H9 (cell line): Measurements from ENCODE around the gene CLDN10. TPM values are rescaled to one million over a fixed set of nuclear protein-coding genes. Genes with fewer than 3 reads are reported as not detected.

Experiments used
- DNase-seq: peaks from one replicate; pipeline ENCODE4 v3.0.0-alpha.2; 2017
- H2AFZ ChIP-seq: one replicate; pipeline ENCODE4 v1.6.1; 2013; ENCODE audit warnings: mild to moderate bottlenecking, low read length, control low read depth, moderate library complexity
- H2AK5ac ChIP-seq: 2 replicates; pipeline ENCODE4 v1.6.1; 2013; ENCODE audit warnings: low read length, control low read depth, mixed read lengths; ENCODE audit not compliant: insufficient read length
- H2BK120ac ChIP-seq: one replicate; pipeline ENCODE4 v1.6.1; 2013; ENCODE audit warnings: low read depth, mild to moderate bottlenecking, low read length, control low read depth, inconsistent platforms; ENCODE audit not compliant: poor library complexity, severe bottlenecking
- H2BK12ac ChIP-seq: 2 replicates; pipeline ENCODE4 v1.6.1; 2013; ENCODE audit warnings: low read length, control low read depth, mixed read lengths, low read depth; ENCODE audit not compliant: insufficient read length
- H2BK15ac ChIP-seq: 2 replicates; pipeline ENCODE4 v1.6.1; 2013; ENCODE audit warnings: low read depth, low read length, control low read depth
- H2BK20ac ChIP-seq: one replicate; pipeline ENCODE4 v1.6.1; 2013; ENCODE audit warnings: low read depth, mild to moderate bottlenecking, low read length, control low read depth, inconsistent platforms; ENCODE audit not compliant: poor library complexity, severe bottlenecking
- H2BK5ac ChIP-seq: 2 replicates; pipeline ENCODE4 v1.6.1; 2013; ENCODE audit warnings: low read length, control low read depth, mixed read lengths; ENCODE audit not compliant: insufficient read length
- H3K14ac ChIP-seq: 2 replicates; pipeline ENCODE4 v1.6.1; 2013; ENCODE audit warnings: low read length, control low read depth; ENCODE audit not compliant: insufficient read depth
- H3K18ac ChIP-seq: 2 replicates; pipeline ENCODE4 v1.6.1; 2013; ENCODE audit warnings: low read depth, mild to moderate bottlenecking, mixed read lengths, low read length, control low read depth; ENCODE audit not compliant: insufficient read length
- H3K23ac ChIP-seq: 2 replicates; pipeline ENCODE4 v1.6.1; 2013; ENCODE audit warnings: low read length, control low read depth, mixed read lengths, low read depth; ENCODE audit not compliant: insufficient read length
- H3K23me2 ChIP-seq: 2 replicates; pipeline ENCODE4 v1.6.1; 2013; ENCODE audit warnings: low read depth, mild to moderate bottlenecking, mixed read lengths, low read length, control low read depth; ENCODE audit not compliant: insufficient read length, poor library complexity, severe bottlenecking
- H3K27ac ChIP-seq: 2 replicates; pipeline ENCODE4 v1.5.1; 2013; ENCODE audit warnings: low read length, control low read depth, mixed read lengths, low read depth; ENCODE audit not compliant: insufficient read length
- H3K27me3 ChIP-seq: 2 replicates; pipeline ENCODE4 v1.6.1; 2013; ENCODE audit warnings: low read length, control low read depth, inconsistent platforms; ENCODE audit not compliant: insufficient read depth
- H3K4ac ChIP-seq: 2 replicates; pipeline ENCODE4 v1.6.1; 2013; ENCODE audit warnings: low read depth, mild to moderate bottlenecking, control low read depth, inconsistent platforms, low read length, moderate library complexity
- H3K4me1 ChIP-seq: 2 replicates; pipeline ENCODE4 v1.6.1; 2013; ENCODE audit warnings: low read length, control low read depth, inconsistent platforms; ENCODE audit not compliant: insufficient read depth
- H3K4me2 ChIP-seq: 2 replicates; pipeline ENCODE4 v1.6.1; 2013; ENCODE audit warnings: low read length, control low read depth, mixed read lengths; ENCODE audit not compliant: insufficient read length, insufficient read depth
- H3K56ac ChIP-seq: 2 replicates; pipeline ENCODE4 v1.6.1; 2013; ENCODE audit warnings: low read depth, mild to moderate bottlenecking, mixed read lengths, low read length, control low read depth; ENCODE audit not compliant: insufficient read length
- H3K79me1 ChIP-seq: 2 replicates; pipeline ENCODE4 v1.6.1; 2013; ENCODE audit warnings: low read depth, mild to moderate bottlenecking, moderate library complexity, low read length, control low read depth, inconsistent platforms; ENCODE audit not compliant: insufficient read depth, poor library complexity, severe bottlenecking
- H3K79me2 ChIP-seq: 2 replicates; pipeline ENCODE4 v1.6.1; 2013; ENCODE audit warnings: low read length, control low read depth, inconsistent platforms; ENCODE audit not compliant: insufficient read depth
- H3K9ac ChIP-seq: 2 replicates; pipeline ENCODE4 v1.6.1; 2013; ENCODE audit warnings: low read length, control low read depth, mixed read lengths; ENCODE audit not compliant: insufficient read length; ENCODE audit errors: extremely low read depth
- H3K9me3 ChIP-seq: one replicate; pipeline ENCODE4 v1.6.1; 2013; ENCODE audit warnings: low read depth, low read length, inconsistent platforms; ENCODE audit not compliant: control insufficient read depth
- H3T11ph ChIP-seq: one replicate; pipeline ENCODE4 v1.6.1; 2013; ENCODE audit warnings: mild to moderate bottlenecking, low read length, control low read depth, inconsistent platforms
- H4K20me1 ChIP-seq: one replicate; pipeline ENCODE4 v1.6.1; 2013; ENCODE audit not compliant: control insufficient read depth, insufficient read length, insufficient read depth
- H4K5ac ChIP-seq: 2 replicates; pipeline ENCODE4 v1.6.1; 2013; ENCODE audit warnings: low read depth, mild to moderate bottlenecking, mixed read lengths, low read length, control low read depth; ENCODE audit not compliant: insufficient read length
- H4K8ac ChIP-seq: replicated peaks from 2 replicates; pipeline ENCODE4 v1.6.1; 2013; ENCODE audit warnings: low read length, control low read depth, mixed read lengths, low read depth; ENCODE audit not compliant: insufficient read length
- H4K91ac ChIP-seq: 2 replicates; pipeline ENCODE4 v1.6.1; 2013; ENCODE audit warnings: low read depth, mild to moderate bottlenecking, moderate library complexity, mixed read lengths, low read length, control low read depth; ENCODE audit not compliant: insufficient read length
- H3K27ac Mint-ChIP-seq, 3 experiments: 2 replicates in 2 of 3; 3 replicates in 1 of 3; pipeline ENCODE4 v1.8.0; 2020 to 2021; ENCODE audit warnings: mixed read lengths in 3 of 3, mild to moderate bottlenecking in 1 of 3, moderate library complexity in 1 of 3
- H3K27me3 Mint-ChIP-seq: 2 replicates; pipeline ENCODE4 v1.8.0; 2021; ENCODE audit warnings: low read depth, mild to moderate bottlenecking, moderate library complexity, mixed read lengths
- H3K36me3 Mint-ChIP-seq, 3 experiments: 2 replicates in 2 of 3; 3 replicates in 1 of 3; pipeline ENCODE4 v1.8.0; 2020 to 2021; ENCODE audit warnings: low read depth in 3 of 3, mixed read lengths in 3 of 3; ENCODE audit not compliant: insufficient read depth in 1 of 3
- H3K4me1 Mint-ChIP-seq, 2 experiments: 2 replicates each; pipeline ENCODE4 v1.8.0; 2020; ENCODE audit warnings: mixed read lengths in 2 of 2
- H3K4me3 Mint-ChIP-seq, 2 experiments: 2 replicates in 1 of 2; 3 replicates in 1 of 2; pipeline ENCODE4 v1.8.0; 2020 to 2021; ENCODE audit warnings: mild to moderate bottlenecking in 2 of 2, mixed read lengths in 2 of 2, moderate library complexity in 1 of 2
- H3K9me3 Mint-ChIP-seq, 2 experiments: 2 replicates in 1 of 2; 3 replicates in 1 of 2; pipeline ENCODE4 v1.8.0; 2020; ENCODE audit warnings: mild to moderate bottlenecking in 2 of 2, mixed read lengths in 2 of 2, moderate library complexity in 1 of 2
- CTCF ChIP-seq: fragments of 200-600 bp; sonication (generic); conservative IDR thresholded peaks from 3 replicates; pipeline ENCODE4 v1.8.0; 2021; ENCODE audit warnings: antibody characterized with exemption, mild to moderate bottlenecking
- total RNA-seq: library from RNA; stranded (reverse); gene quantifications from 2 replicates; pipeline ENCODE4 v1.2.1, GENCODE V29; 2021

Gene CLDN10
- total RNA-seq, 1 experiment from 2014 or later = 20.7 TPM

GRCh38 chr13:95557013-95557412 lies 4.5 kb downstream of the CLDN10 start:
- H3K9ac ChIP-seq = no peak overlapping the region
- H4K8ac ChIP-seq = no peak overlapping the region
- no peak overlapping the region for H2BK120ac ChIP-seq
- no peaks in the 10 kb centered on the region for H3K79me1 ChIP-seq
- Mint-ChIP-seq H3K9me3 (no peaks in the 10 kb centered on the region), H3K27me3 (peaks cover 14% of the 10 kb centered on the region), H3K4me1 (peaks cover 14 to 26% of the 10 kb centered on the region in 2 experiments), H3K4me3 (no peak overlapping the region), H3K36me3 (peaks cover 0 to 6% (median 0%) of the 10 kb centered on the region in 3 experiments; a peak in 3 of 7 replicates), H3K27ac (no peak overlapping the region)
- no peak overlapping the region for H2BK15ac ChIP-seq
- H3K18ac ChIP-seq = no peak overlapping the region
- H3K56ac ChIP-seq = no peak overlapping the region
- H3K27ac ChIP-seq = no peak overlapping the region
- H3K23ac ChIP-seq = no peak overlapping the region
- H2BK12ac ChIP-seq = no peak overlapping the region
- H3K23me2 ChIP-seq = peaks cover 14% of the 10 kb centered on the region
- no peak overlapping the region for H4K91ac ChIP-seq
- H2AFZ ChIP-seq = no peak overlapping the region
- DNase-seq = no peak
- H2AK5ac ChIP-seq = no peak overlapping the region
- no peak overlapping the region for H3K4me2 ChIP-seq
- TF ChIP-seq CTCF = no peak
- no peaks in the 10 kb centered on the region for H3K79me2 ChIP-seq
- H3T11ph ChIP-seq = no peak overlapping the region
- 0 out of 2 replicates have a peak, but pooled peaks cover 7% of the 10 kb centered on the region for H3K4me1 ChIP-seq
- no peak overlapping the region for H3K14ac ChIP-seq
- H2BK20ac ChIP-seq = no peak overlapping the region
- no peaks in the 10 kb centered on the region for H3K27me3 ChIP-seq
- H3K9me3 ChIP-seq = no peaks in the 10 kb centered on the region
- no peaks in the 10 kb centered on the region for H4K20me1 ChIP-seq
- H3K4ac ChIP-seq = no peak overlapping the region
- H2BK5ac ChIP-seq = no peak overlapping the region
- no peak overlapping the region for H4K5ac ChIP-seq
